Stimulated activated CD4-positive, alpha-beta T cell treated with anti-CD3 and anti-CD28 coated beads, Interleukin-12 subunit alpha, Interleukin-12 subunit beta, amount 100 ng/mL, for 48 hours (primary cell): ENCODE measurements around the gene SMC4.
"Not testable (repeated sequence)": the region's sequence is repeated elsewhere in the genome, so short reads cannot be mapped to it uniquely, and the experiment has no call there.

Source experiments
- DNase-seq, 3 donors: peaks; one replicate each; pipeline ENCODE4 v3.0.0-alpha.2; 2020; ENCODE audit warnings: low read depth in 2 of 3, low spot score in 1 of 3

Gene SMC4

DNA sequence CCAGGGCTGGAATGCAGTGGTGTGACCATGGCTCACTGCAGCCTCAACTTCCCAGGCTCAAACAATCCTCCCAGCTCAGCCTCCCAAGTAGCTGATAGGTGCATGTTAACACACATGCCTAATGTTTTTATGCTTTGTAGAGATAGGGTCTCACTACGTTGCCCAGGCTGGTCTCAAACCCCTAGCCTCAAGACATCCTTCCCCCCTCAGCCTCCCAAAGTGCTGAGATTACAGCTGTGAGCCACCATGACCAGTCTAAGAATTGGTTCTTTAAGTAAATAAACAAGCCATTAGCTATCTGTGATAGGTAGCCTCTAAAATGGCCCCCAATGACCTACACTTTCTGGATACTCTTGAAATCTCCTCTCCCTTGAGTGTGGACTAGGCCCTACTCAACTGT is 46.4 kb downstream of the SMC4 start:
- no peak for DNase-seq

DNA sequence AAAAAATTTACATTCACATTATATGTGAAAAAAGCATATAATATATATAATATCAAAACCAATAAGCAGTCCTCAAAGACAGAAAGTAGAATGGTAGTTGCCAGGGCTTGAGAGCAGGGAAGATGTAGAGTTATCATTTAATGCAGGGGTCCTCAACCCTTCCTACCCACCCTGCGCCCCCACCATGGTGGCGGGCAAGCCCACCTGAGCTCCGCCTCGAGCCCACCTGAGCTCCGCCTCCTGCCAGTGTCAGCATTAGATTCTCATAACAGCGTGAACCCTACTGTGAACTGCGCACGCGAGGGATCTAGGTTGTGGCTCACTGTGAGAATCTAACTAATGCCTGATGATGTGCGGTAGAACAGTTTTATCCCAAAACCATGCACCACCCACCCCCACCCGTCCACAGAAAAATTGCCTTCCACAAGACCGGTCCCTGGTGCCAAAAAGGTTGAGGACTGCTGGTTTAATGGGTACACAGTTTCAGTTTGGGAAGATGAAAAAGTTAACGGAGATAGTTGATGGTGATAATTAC is 47.1 kb downstream of the SMC4 start:
- DNase-seq, result no peak

DNA sequence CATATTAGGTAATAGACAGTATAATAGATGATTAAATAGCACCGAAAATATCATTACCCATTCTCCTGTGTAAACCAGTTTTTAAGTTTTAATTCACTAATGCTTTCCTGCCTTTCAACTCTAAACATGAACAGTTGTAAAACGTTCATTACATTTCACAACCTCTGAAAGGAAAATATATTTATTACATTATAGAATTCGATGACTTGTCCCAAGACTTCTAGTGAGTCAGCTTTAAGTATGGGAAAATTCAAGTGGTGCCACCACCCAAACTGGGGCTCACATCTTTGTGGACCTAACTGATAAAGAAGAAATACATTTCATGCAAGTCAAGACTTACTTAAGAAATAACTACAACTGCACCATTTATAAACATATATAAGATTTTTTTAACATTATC is 48.1 kb downstream of the SMC4 start:
- DNase-seq, result no peak

DNA sequence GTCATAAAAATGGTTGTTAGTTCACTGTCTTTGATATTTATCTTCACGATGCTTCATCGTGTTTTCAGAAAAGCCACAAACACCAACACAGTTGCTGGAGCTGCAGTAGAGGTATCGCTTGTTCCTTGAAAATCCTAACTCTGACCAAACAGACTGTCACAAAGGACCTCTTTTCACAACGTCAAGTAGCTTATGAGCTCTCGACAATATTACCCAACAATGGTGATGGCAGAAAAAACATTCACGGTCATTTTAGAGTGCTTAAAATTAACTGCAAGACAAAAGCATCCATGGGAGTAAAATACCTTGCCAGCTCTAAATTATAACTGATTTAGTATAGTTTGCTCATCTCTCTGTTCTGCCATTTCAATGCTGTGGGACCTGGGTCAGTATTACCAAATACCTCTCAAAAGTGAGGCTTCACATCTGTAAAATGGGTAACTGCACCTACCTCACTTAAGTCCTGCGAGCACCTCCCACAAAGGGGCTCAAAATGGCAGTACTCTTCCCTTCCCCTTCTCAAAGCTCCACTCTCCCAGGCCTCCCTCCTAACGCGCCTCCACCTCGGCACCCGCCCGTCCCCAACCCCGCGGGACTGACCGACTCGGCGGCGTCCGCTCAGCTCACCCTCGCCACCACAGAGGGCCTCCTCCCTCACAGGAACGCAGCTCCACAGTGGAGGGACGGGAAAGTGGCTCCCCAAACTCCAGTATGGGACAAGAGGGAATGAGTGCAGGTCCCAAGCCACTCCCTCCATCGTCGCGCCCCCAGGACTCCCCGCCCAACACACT is 49.6 kb downstream of the SMC4 start:
- peak in 1 of 3 donors; percentile 3 for DNase-seq

DNA sequence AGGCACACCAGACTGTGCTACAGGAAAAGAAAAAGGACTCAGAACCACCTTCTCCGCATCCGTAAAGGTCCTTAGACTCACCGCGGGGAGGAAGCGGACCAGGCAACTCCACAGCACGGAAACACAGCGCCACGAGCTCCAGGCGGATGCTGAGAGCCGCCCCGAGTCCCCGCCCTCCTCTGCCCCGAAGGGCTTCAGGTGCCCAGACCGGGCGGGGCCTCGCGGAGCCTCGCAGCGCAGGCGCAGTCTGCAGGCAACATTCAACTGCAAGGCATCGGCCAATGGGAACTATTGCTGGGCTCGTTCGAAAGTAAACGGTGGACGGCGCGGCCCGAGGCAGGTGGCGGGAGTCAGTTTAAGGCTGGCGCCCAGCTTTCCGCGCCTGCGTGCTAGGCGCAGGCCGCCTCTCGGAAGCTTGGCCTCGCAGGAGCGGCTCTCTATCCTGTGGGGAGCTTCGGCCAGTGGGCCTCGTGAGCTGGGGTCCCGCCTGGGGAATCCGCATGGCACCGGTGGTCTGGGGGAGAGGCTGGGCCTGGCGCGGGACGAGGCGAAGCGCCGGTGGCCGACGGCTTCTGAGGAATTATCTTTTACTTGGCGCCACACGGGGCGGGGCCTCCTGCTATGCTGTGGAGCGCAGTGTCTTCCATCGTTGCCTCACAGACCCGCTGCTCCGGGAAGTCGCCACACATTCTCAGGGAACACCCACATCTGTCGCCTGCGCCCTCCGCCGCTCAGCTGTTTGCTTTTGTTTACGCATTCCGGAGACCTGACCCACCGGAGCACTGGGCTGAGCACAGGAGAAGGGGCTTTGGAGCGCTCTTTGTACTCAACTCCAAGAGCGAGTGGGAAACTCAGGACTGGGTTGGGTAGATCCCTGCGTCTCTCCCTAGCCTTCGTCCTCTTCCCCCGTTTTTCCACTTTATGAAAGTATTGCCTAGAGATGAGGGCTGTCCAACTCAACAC is 50.5 kb downstream of the SMC4 start, which contains the start of gene TRIM59:
TRIM59 (minus strand) TSS at position 151 of the 963 bp plus-strand sequence. CDS start 10,603 bp downstream, outside the sequence.
- peak; percentile 87 to 97 (median 96) for DNase-seq

DNA sequence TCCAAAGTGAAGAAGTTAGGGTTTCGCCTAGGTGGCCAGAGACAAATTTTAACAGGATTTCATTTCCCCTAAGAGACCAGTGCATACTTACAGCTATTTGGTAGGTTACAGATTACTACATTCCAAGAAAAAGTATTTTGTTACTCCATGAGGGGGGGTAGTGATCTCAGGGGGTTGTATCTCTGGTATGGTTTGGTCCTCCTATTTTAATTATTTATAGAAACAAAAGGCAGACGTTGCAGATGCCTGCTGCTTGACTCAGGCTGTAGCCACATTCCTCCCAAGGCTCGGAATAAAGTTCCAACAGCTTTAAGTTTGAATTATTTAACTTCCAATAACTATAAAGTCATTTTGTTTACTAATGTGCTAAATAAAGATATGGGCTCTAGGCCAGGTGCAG is 51.4 kb downstream of the SMC4 start:
- DNase-seq, result no peak

DNA sequence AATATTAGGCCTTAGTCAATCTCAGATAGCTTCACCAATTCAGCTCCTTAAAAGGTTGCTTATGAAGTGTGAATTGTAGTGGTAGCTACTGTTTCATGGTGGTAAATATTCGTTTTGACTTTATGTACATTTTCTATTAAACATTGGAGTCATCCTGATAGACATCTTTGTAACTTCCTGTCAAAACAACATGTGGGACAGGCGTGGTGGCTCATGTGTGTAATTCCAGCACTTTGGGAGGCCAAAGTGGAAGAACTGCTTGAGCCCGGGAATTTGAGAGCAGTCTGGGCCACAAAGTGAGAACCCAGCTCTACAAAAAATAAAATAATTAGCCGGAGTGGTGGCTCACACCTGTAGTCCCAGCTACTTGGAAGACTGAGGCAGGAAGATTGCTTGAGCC is 52.2 kb downstream of the SMC4 start:
- DNase-seq, result no peak

DNA sequence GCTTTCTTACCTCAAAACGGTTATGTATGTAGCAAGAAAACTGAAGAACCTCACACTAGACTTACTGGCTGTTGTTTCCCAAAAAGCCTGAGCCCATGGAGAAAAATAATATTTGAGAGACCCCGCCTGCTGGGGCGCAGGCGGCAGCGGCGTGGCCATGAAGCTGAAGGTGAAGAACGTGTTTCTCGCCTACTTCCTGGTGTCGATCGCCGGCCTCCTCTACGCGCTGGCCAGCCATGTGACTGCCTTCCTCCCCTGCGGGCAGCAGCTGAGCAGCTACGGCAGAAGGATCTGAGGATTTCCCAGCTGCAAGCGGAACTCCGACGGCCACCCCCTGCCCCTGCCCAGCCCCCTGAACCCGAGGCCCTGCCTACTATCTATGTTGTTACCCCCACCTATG is 52.8 kb downstream of the SMC4 start:
- not testable (repeated sequence) for DNase-seq

DNA sequence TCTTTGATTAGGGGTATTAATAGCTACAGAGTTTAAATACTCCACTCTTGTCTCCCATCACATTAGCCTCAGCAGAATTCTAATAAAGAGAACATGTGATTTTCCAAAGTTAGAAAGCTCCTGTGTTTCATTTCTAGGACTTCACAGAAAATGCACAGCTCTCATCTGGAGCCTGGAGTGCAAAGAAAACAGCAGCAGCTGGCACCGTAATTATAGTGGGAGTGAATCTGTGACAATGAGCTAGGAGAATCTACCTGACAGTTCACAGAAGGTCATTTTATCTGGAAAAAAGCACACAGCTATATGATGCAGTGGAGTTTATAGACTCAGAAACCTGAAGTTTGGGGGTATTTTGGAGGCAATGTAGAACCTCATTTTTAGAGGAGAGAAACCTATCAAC is 55.5 kb downstream of the SMC4 start:
- DNase-seq, result no peak

DNA sequence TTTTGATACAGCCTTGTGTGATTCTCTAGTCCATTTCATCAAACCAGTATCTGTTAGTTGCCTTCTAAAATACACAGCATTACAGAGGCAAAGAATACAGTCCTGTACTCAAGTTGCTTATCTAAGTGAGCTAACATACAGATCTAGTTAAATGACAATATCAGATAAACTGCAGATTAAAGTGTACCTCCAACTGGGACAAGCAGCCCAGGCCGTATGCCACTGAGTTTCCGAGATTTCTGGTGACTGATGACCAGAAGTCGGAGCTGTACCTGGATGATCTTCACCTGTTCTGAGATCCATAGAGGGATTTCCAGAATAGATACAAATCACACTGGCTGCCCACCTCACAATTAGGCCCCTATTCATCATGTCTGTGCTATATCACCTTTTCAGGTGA is 56.4 kb downstream of the SMC4 start:
- DNase-seq, result no peak

DNA sequence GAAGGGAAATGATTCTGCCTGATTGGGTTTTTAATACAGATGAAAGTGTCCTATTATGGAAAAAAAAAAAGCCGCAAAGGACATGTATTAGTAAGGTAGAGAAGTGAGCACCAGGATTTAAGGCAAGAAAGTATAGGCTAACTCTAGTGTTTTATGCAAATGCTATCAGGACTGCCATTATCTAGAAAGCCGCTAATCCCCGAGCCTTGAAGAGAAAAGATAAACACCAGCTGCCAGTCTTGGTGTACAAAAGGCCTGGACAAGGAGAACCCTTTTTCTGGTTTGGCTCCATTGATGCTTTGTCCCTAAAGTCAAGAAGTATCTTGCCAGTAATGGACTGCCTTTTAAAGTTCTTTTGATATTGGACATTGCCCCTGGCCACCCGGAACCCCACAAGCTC is 58.7 kb downstream of the SMC4 start:
- DNase-seq, result no peak

DNA sequence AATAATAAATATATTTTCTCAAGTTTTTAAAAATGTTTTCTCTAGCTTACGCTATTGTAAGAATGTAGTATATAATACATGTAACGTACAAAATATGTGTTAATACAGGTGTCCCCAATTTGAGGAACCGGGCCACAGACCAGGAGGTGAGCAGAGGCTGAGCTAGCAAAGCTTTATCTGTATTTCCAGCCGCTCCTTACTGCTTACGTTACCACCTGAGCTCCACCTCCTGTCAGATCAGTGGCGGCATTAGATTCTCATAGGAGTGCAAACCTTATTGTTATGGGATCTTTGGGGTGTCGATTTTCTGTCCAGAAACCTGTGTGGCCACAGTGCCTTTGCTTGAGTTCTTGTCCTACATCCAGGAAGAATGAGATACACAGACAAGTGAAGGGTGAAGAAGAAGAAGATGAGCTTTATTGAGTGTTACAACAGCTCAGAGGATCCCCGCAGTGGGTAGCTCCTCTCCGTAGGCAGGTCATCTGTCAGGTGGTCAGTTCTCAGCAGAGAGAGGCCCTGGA is 60.1 kb downstream of the SMC4 start:
- no peak for DNase-seq

DNA sequence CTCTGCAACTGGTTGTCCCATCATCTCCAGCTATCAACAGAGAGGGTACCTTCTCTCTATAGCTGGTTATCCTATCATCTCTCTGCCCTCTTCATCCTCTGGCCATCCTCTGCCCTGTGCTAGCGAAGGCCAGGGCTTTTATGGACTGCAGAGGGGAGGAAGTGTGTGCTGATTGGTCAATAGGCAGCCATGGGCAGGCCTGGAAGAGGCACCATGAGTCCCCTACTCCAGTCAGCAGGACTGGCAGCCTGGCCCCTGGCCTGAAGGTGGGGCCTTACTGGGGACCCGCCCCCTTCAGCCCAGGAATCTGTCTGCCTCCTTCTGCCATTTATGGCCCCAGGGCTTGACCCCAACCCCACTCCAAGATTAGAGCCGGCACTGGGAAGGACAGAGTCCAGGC is 60.6 kb downstream of the SMC4 start:
- DNase-seq, result no peak

DNA sequence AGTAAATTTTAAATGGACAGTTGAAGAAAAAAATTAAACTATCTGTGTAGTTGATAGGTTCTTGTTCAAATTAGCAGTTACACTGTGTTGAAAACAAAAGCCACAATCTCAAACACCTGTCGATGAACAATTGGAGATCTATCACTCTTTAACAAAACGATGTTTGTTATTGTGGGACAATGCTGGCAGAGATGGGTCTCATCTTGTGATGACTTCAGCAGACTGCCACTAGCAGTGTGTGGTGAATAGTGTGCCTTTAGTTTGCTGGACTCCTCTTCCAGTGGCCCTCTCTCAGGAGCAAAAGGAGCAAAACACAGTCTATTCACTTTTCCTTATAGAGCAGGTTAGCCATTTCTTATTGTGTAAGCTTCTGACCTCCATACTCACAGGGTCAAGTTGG is 64.9 kb downstream of the SMC4 start:
- no peak for DNase-seq

DNA sequence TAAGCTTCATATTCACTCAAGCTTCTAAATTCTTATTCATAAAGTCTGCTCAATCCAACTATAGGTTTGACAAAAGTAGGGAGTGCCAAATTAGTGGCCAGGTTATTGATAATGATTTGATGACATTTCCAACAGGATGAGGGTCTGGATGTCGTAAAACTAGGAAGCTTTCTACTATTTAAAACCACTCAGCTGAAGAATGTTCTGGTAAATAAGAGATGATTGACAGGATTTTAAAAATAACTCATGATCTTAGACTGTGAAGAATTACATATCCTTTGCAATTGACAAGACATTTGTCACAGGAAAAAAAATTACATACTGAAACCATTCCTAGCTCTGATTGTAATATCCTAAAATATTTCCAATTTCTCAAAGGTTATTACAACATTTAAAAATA is 65.5 kb downstream of the SMC4 start:
- DNase-seq, result no peak

DNA sequence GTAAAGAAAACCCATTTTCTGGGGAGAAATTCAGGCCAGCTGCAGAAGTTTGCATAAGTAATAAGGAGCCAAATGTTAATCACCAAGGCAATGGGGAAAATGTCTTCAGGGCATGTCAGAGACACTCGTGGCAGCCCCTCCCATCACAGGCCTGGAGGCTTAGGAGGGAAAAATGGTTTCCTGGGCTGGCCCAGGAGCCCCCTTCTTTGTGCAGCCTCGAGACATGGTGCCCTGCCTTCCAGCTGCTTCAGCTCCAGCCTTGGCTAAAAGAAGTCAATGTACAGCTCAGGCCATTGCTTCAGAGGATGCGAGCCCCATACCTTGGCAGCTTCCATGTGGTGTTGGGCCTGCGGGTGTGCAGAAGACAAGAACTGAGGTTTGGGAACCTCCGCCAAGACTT is 70.7 kb downstream of the SMC4 start:
- DNase-seq, result no peak

DNA sequence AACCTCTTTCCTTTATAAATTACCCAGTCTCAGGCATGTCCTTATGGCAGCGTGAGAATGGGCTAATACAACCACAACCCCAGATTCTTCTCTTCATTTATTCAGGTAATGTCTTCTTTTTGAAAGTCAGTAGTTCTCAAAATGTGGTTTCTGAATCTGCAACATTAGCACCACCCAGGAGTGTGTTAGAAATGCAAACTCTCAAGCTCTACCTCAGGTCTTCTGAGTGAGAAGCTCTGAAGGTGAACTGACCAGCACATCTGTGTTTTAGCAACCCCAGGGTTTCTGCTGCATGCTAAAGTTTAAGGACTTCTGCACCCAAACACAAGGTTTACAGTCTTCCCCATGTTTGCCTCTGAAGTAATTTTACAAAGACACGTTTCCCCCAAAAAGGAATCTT is 72.4 kb downstream of the SMC4 start:
- DNase-seq, result no peak

DNA sequence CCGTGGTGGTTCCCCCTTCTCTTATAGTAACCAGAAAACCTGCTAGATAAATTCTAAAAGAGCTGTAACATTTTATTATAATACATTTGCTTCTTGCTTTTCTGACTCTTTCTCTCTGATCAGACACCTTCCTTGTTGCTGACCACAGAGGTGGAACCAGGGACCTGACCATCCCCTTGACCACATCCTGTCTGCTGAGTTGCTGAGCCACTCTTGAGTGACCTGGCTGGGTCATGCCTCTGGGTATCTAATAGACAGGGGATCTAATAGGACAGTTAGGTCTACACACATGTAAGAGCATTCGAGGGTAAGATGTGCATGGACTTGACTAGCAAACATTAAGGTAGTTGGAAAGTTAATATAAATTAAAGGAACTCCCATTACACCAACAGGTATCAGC is 72.9 kb downstream of the SMC4 start:
- no peak for DNase-seq

DNA sequence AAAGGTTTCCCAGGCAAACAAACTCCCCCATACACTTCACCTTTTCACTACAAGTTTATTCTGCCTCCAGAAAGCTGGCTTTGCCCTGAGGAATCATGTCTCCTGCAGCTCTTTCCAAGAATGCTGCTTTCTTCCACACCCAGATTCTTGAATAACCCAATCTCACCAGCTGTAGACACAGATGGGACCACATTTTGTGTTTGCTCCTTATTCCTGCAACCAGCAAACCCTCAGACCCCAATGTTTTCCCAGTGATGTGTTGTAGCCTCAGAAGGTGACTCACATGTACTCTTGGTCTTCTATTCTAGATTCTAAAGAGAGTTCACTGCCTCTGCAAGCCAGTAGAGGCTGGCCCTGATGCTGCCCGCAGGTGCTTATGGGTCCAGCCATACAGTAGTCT is 73.8 kb downstream of the SMC4 start:
- no peak for DNase-seq

DNA sequence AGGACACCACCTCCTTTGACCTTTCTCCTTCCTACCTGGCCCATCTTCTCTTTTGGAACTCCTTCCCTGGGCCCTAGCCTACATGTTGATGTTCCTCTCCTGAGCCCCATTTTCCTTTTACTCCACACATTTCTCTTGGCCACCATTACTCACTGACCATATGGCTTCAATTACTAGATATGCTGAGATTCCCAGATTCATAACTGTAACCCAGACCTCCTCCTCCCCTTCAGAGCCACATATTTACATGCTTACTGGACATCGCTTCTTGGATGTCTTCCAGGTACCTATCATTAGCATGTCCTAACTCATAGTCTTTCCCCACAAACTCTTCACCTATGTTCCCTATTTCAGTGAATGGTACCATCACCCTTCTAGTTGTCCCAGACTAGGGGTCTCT is 74.5 kb downstream of the SMC4 start:
- no peak for DNase-seq

DNA sequence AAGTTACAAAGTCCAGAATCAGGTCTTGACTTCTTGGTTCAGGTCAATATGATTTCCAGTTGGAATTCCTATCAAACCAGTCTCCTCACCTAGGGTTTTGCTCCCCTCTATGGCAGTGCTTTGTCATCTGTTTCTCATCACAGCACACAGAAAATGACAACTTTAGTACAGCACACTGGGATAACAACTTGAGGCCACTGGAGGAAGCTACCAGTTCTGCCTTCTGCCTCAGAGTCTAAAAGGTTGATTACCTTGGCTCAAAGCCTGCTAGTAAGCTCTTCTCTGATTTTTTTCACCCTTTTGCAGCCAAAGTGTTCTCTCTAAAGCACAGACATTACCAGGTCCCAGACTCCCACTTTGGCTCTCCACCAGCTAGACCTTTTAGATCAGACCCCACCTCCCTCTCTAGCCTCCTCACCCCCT is 75.0 kb downstream of the SMC4 start:
- no peak for DNase-seq

DNA sequence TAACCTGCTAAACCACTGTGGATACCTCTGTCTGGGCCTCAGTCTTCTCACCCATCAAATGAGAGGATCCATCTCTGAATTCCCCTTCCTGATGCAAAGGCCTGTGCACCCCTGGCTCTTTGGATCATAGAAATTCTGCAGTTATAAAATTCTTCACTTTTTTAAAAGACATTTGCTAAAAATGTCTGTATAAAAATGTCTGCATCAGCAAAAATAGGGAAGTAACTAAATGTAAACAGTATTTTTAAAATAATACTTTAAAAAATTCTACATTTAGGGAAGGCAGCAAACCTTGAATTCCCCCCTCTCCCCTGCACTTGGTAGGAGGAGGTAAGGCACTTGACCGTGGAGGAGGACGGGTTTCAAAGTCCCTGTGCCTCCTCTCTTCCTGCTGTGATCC is 75.7 kb downstream of the SMC4 start:
- no peak for DNase-seq
